ENCODE measurements around the gene C2orf68.

Gene C2orf68

DNA sequence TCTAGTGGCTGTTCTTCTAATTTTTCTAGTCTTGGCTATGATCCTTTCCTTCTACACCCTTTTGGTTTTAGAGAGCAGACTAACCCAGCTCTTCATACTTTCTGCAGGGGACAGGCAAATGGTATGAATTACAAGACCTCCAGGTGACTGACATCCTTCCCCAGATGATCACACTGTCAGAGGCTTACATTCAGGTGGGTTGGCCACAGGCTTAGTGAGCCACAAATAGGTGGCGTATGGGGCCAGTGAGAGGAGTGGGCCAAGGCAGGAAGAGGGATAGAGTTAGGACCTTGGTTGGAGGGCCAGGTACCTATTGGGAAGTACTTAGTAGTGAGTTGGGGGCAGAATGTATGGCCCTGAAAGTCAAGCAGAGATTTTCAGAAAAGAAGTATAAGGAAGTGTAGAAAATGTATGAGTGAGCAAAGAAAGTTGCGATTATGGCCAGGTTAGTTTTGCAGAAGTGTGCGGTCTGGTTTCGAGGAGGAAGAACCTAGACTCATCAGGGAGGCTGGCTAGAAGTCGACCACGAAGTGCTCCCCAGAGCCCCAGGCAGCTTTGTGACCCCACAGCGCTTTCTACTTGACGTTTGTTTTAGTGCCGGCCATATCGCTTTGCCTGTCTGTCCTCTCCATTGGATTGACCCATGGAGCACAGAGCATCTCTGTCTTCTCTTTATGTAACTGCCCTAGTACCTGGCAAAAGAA lies 36.1 kb upstream of the C2orf68 start (continued):
- TF ChIP-seq, protein P1, sequence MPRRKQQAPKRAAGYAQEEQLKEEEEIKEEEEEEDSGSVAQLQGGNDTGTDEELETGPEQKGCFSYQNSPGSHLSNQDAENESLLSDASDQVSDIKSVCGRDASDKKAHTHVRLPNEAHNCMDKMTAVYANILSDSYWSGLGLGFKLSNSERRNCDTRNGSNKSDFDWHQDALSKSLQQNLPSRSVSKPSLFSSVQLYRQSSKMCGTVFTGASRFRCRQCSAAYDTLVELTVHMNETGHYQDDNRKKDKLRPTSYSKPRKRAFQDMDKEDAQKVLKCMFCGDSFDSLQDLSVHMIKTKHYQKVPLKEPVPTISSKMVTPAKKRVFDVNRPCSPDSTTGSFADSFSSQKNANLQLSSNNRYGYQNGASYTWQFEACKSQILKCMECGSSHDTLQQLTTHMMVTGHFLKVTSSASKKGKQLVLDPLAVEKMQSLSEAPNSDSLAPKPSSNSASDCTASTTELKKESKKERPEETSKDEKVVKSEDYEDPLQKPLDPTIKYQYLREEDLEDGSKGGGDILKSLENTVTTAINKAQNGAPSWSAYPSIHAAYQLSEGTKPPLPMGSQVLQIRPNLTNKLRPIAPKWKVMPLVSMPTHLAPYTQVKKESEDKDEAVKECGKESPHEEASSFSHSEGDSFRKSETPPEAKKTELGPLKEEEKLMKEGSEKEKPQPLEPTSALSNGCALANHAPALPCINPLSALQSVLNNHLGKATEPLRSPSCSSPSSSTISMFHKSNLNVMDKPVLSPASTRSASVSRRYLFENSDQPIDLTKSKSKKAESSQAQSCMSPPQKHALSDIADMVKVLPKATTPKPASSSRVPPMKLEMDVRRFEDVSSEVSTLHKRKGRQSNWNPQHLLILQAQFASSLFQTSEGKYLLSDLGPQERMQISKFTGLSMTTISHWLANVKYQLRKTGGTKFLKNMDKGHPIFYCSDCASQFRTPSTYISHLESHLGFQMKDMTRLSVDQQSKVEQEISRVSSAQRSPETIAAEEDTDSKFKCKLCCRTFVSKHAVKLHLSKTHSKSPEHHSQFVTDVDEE (CRISPR knock-in tag; IDR thresholded peaks at IDR 0.05), result no peak
- TF ChIP-seq ZNF70 (CRISPR knock-in tag; IDR thresholded peaks at IDR 0.05) (no peak), ZFP30 (CRISPR knock-in tag; IDR thresholded peaks at IDR 0.05) (no peak), ISL1 (CRISPR knock-in tag; IDR thresholded peaks at IDR 0.05) (no peak), OSR1 (CRISPR knock-in tag; IDR thresholded peaks at IDR 0.05) (no peak)

DNA sequence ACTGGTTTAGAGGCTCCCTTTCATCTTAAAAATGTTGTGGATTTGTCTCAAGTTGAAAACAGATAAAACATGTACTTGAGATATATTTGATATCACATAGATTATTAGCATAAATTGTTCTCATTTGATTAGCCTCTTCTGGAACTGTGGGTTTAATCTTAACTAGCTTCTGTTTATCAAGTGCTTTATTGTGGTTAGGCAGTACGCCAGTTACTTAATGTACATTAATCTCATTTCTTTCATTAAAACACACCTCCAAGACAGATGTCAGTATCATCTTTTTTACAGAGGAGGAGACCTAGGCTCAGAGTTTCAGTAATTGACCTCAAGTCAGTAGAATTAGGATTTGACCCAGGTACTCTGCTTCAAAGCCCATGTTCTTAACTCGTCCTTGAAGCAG lies 34.3 kb upstream of the C2orf68 start:
- TF ChIP-seq SNAI2 (CRISPR knock-in tag; IDR thresholded peaks at IDR 0.05), result no peak
- TF ChIP-seq, protein P2, sequence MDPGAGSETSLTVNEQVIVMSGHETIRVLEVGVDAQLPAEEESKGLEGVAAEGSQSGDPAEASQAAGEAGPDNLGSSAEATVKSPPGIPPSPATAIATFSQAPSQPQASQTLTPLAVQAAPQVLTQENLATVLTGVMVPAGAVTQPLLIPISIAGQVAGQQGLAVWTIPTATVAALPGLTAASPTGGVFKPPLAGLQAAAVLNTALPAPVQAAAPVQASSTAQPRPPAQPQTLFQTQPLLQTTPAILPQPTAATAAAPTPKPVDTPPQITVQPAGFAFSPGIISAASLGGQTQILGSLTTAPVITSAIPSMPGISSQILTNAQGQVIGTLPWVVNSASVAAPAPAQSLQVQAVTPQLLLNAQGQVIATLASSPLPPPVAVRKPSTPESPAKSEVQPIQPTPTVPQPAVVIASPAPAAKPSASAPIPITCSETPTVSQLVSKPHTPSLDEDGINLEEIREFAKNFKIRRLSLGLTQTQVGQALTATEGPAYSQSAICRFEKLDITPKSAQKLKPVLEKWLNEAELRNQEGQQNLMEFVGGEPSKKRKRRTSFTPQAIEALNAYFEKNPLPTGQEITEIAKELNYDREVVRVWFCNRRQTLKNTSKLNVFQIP (CRISPR knock-in tag; IDR thresholded peaks at IDR 0.05; ENCODE audit: borderline replicate concordance, low read depth), result no peak
- TF ChIP-seq ZFP3 (CRISPR knock-in tag; IDR thresholded peaks at IDR 0.05), result no peak
- TF ChIP-seq ZNF8 (CRISPR knock-in tag; IDR thresholded peaks at IDR 0.05), result no peak

DNA sequence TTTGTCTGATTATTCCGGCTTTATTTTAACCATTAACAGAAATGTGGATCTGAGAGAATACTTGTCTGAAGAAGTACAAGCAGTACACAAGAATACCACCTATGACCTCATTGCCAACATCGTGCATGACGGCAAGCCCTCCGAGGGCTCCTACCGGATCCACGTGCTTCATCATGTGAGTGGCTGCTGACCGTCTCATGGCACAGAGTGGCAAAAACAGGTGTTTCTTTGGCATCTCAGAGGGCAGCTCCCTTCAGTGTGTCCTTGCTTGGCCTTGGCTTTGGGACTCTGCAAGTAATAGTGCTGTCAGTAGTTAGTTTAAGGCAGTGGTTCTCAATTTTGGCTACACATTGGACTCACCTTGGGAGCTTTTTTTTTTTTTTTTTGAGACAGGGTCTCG lies 33.0 kb upstream of the C2orf68 start:
- TF ChIP-seq, protein P3, sequence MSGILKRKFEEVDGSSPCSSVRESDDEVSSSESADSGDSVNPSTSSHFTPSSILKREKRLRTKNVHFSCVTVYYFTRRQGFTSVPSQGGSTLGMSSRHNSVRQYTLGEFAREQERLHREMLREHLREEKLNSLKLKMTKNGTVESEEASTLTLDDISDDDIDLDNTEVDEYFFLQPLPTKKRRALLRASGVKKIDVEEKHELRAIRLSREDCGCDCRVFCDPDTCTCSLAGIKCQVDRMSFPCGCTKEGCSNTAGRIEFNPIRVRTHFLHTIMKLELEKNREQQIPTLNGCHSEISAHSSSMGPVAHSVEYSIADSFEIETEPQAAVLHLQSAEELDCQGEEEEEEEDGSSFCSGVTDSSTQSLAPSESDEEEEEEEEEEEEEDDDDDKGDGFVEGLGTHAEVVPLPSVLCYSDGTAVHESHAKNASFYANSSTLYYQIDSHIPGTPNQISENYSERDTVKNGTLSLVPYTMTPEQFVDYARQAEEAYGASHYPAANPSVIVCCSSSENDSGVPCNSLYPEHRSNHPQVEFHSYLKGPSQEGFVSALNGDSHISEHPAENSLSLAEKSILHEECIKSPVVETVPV (CRISPR knock-in tag; IDR thresholded peaks at IDR 0.05), result no peak
- TF ChIP-seq, protein P4, sequence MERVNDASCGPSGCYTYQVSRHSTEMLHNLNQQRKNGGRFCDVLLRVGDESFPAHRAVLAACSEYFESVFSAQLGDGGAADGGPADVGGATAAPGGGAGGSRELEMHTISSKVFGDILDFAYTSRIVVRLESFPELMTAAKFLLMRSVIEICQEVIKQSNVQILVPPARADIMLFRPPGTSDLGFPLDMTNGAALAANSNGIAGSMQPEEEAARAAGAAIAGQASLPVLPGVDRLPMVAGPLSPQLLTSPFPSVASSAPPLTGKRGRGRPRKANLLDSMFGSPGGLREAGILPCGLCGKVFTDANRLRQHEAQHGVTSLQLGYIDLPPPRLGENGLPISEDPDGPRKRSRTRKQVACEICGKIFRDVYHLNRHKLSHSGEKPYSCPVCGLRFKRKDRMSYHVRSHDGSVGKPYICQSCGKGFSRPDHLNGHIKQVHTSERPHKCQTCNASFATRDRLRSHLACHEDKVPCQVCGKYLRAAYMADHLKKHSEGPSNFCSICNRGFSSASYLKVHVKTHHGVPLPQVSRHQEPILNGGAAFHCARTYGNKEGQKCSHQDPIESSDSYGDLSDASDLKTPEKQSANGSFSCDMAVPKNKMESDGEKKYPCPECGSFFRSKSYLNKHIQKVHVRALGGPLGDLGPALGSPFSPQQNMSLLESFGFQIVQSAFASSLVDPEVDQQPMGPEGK (CRISPR knock-in tag; IDR thresholded peaks at IDR 0.05; ENCODE audit: borderline replicate concordance), result no peak
- TF ChIP-seq ARNTL (CRISPR knock-in tag; IDR thresholded peaks at IDR 0.05; ENCODE audit: borderline replicate concordance, low read depth) (no peak), CSDC2 (CRISPR knock-in tag; IDR thresholded peaks at IDR 0.05) (no peak), ESRRG (CRISPR knock-in tag; IDR thresholded peaks at IDR 0.05) (no peak), ZC3H10 (CRISPR knock-in tag; IDR thresholded peaks at IDR 0.05) (no peak), ZNF8 (CRISPR knock-in tag; IDR thresholded peaks at IDR 0.05) (no peak)
- TF ChIP-seq, protein P1 (CRISPR knock-in tag; IDR thresholded peaks at IDR 0.05), result no peak
- TF ChIP-seq, protein P2 (CRISPR knock-in tag; IDR thresholded peaks at IDR 0.05; ENCODE audit: borderline replicate concordance, low read depth), result no peak
- TF ChIP-seq, protein P5, sequence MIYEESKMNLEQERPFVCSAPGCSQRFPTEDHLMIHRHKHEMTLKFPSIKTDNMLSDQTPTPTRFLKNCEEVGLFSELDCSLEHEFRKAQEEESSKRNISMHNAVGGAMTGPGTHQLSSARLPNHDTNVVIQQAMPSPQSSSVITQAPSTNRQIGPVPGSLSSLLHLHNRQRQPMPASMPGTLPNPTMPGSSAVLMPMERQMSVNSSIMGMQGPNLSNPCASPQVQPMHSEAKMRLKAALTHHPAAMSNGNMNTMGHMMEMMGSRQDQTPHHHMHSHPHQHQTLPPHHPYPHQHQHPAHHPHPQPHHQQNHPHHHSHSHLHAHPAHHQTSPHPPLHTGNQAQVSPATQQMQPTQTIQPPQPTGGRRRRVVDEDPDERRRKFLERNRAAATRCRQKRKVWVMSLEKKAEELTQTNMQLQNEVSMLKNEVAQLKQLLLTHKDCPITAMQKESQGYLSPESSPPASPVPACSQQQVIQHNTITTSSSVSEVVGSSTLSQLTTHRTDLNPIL (CRISPR knock-in tag; IDR thresholded peaks at IDR 0.05; ENCODE audit: low read depth), result no peak
- ATAC-seq, result no peak

More for the DNA sequence above, 34.3 kb upstream of the C2orf68 start:
- ATAC-seq, result no peak

Measured in SK-N-SH treated with all-trans-retinoic acid at 6 μM for 48 hours (cell line).